GM19397 (cell line): ENCODE data around the gene EFL1.

Experiments
- ATAC-seq: cut with Tn5 transposase; IDR thresholded peaks from one replicate; pipeline ENCODE4 v1.9.1; 2021; ENCODE audit warnings: mild to moderate bottlenecking, moderate library complexity; ENCODE audit not compliant: unreplicated experiment

The EFL1 gene

GRCh38 chr15:82168296-82168695 lies 94.2 kb downstream of the EFL1 start:
- ATAC-seq = no peak

- ATAC-seq = no peak
Observed at GRCh38 chr15:82165948-82166376, 96.6 kb downstream of the EFL1 start.

GRCh38 chr15:82159922-82160321 lies 102.6 kb downstream of the EFL1 start:
- ATAC-seq = no peak

GRCh38 chr15:82158811-82159210 lies 103.7 kb downstream of the EFL1 start:
- ATAC-seq = no peak

GRCh38 chr15:82150645-82151044 lies 111.9 kb downstream of the EFL1 start:
- no peak for ATAC-seq

- no peak for ATAC-seq
Observed at GRCh38 chr15:82146990-82147461, 115.5 kb downstream of the EFL1 start.

- no peak for ATAC-seq
Observed at GRCh38 chr15:82146576-82146975, 116.0 kb downstream of the EFL1 start.

GRCh38 chr15:82143390-82144385 lies 118.8 kb downstream of the EFL1 start:
- ATAC-seq = no peak

GRCh38 chr15:82140886-82141285 lies 121.6 kb downstream of the EFL1 start:
- ATAC-seq = no peak

GRCh38 chr15:82139823-82140268 lies 122.7 kb downstream of the EFL1 start:
- no peak for ATAC-seq

GRCh38 chr15:82138306-82138705 lies 124.2 kb downstream of the EFL1 start:
- ATAC-seq = no peak

- ATAC-seq = no peak
Observed at GRCh38 chr15:82137261-82137660, 125.3 kb downstream of the EFL1 start.

- no peak for ATAC-seq
Observed at GRCh38 chr15:82136120-82136519, 126.4 kb downstream of the EFL1 start.

- no peak for ATAC-seq
Observed at GRCh38 chr15:82135638-82136037, 126.9 kb downstream of the EFL1 start.

GRCh38 chr15:82134461-82134860 lies 128.1 kb downstream of the EFL1 start:
- no peak for ATAC-seq

GRCh38 chr15:82133251-82133650 lies 129.3 kb downstream of the EFL1 start:
- ATAC-seq = no peak

GRCh38 chr15:82132742-82133141 lies 129.8 kb downstream of the EFL1 start:
- ATAC-seq = no peak

GRCh38 chr15:82132096-82132495 lies 130.4 kb downstream of the EFL1 start:
- ATAC-seq = no peak

GRCh38 chr15:82130248-82130647 lies 132.3 kb downstream of the EFL1 start:
- ATAC-seq = no peak

GRCh38 chr15:82129761-82130160 lies 132.8 kb downstream of the EFL1 start:
- ATAC-seq = no peak

GRCh38 chr15:82129149-82129692 lies 133.3 kb downstream of the EFL1 start:
- no peak for ATAC-seq
